T follicular helper cell (primary cell): ENCODE measurements around the gene MRGPRD.
"Not testable (repeated sequence)": the region's sequence is repeated elsewhere in the genome, so short reads cannot be mapped to it uniquely, and the experiment has no call there.

Source experiments
- DNase-seq: peaks from one replicate; pipeline ENCODE4 v3.0.0-alpha.2; 2020; ENCODE audit warnings: low read depth

MRGPRD gene

DNA sequence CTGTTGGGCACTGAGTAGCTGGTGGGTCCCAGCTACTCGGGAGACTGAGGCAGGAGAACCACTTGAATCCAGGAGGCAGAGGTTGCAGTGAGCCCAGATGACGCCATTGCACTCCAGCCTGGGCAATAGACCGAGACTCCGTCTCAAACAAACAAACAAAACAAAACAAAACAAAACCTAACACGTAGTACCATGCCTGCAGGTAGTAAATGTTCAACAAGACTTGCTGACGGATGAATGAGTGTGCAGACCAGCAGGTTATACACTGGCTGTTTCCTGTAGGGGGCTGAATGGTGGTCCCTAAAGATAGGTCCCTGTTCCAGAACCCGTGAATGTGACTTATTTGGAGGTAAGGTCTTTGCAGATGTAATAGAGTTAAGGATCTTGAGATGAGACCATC, 12.8 kb upstream of the MRGPRD start:
- no peak for DNase-seq

DNA sequence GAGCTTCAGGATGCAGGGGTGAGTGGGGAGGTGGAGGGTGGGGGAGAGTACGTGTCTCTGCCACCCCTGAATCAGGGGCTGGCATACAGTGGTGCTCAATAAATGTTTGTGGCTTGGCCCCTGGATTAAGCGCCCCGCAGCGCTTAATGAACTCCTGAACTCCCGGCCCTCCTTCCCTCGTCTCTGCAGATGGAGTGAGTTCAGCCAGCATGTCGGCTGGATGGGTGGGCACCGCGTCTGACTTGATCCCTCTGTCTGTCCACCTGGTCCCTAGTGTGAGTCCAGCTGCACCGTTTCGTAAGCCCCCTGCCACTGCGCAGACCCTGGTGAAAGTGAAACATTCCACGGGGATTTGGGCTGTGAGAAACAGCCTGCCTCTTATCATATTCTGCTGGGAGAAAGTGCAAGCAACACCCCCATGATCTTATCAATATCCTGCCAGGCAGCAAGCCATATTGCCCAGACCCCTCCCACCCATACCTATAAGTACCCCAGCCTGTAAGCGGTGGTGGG, 12.0 kb upstream of the MRGPRD start:
- no peak for DNase-seq

DNA sequence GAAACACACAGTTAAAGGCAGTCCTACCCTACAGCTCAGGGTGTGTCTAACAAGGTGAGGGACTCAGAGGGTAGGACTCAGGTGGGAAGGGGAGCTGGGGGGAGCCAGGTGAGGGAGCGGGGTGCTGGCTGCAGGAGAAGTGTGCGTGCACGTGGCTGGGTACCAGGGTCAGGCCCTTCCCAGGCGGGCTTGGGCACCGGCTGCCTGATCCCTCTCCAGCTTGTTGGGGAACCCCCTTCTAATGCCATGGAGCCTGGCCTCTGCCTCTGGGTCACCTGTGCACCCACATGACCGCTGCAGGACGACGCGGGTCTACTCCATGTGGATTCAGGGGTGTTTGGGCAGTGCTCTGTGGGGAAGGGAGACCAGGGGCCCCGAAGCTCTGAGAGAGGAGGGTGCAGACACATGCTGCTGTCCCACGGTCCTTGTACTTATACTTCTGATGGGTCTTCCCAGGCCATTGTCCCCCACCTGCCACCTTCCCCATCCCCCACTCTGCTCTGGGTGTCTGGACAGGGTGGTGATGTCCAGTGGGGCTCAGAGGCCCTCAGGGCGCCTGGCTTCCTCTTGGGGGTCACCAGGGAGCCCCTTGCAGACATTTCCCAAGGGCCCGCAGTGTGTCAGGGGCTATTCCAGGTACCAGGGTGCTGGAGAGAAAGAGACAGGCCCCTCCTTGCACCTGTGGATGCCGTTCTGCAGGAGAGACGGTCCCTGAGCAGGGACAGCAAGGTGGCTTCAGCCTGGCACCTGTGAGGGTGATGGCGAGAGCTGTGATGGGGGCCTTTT, 10.4 kb upstream of the MRGPRD start:
- no peak for DNase-seq

- no peak for DNase-seq
These were observed 9.3 kb upstream of the MRGPRD start for GRCh38 chr11:68989936-68990606.

DNA sequence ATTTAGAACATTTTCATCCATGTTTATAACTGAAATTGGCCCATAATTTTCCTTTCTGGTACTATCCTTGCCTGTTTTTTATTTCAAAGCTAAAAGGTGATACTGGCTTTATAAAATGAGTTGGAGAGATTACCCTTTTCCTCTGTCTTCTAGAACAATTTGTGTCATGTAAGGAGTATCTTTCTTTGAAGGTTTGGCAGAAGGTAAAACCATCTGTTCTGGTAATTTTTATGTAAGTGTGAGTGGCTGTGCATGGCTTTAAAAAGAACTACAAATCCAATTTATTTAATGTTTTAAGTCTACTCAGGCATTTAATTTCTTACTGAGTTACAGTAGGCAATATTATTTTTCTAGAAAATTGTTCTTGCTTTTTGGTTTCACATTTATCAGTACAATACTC, 7.7 kb upstream of the MRGPRD start:
- DNase-seq = no peak

GRCh38 chr11:68987211-68987610, 6.4 kb upstream of the MRGPRD start:
- DNase-seq = no peak

DNA sequence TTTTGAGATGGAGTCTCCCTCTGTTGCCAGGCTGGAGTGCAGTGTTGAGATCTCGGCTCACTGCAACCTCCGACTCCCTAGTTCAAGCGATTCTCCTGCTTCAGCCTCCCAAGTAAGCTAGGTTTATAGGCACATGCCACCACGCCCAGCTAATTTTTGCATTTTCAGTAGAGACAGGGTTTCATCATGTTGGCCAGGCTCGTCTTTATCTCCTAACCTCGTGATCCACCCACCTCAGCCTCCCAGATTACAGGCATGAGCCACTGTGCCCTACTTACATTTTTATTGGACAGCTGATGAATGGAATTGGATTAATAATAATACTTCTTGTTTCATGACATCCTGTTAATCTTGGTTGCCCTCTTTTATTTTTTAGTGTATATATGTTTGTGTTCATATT, 3.0 kb upstream of the MRGPRD start:
- no peak for DNase-seq

GRCh38 chr11:68982134-68982533, 1.3 kb upstream of the MRGPRD start:
- no peak for DNase-seq

DNA sequence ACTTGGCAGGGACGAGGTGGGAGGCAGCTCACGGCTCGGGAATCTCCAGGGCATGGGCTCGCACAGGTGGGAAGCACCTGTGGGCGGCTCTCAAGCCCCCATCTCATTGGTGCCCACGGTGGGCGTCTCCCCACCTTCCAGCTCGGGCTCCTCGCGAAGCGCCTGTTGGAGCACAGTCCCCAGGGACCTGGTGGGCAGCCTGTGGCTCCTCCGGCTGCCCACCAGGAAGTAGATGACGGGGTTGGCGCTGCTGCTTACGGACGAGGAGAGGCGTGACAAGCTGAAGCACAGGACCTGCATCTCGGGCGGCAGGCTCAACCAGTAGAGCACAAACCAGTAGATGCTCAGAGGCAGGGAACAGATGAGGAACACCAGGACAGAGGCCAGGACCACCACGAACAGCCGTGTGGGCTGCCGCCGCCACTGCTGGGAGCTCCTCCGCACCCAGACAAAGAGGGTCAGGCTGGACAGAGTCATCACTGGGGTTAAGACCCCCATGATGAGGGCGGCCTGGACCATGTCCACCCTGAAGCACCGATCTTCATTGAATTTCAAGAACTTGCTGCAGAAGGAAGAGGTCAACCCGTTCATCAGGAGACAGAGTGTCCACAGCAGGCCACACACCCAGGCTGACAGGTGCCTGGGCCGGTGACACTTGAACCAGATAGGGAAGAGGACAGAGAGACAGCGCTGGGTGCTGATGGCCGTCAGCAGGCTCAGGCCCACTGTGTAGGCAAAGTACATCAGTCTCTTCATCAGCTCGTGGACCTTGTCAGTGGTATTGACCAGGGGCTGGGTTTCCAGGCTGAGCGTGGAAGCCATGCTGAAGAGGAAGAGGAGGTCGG, 633 bp downstream of the MRGPRD start:
- no peak for DNase-seq

DNA sequence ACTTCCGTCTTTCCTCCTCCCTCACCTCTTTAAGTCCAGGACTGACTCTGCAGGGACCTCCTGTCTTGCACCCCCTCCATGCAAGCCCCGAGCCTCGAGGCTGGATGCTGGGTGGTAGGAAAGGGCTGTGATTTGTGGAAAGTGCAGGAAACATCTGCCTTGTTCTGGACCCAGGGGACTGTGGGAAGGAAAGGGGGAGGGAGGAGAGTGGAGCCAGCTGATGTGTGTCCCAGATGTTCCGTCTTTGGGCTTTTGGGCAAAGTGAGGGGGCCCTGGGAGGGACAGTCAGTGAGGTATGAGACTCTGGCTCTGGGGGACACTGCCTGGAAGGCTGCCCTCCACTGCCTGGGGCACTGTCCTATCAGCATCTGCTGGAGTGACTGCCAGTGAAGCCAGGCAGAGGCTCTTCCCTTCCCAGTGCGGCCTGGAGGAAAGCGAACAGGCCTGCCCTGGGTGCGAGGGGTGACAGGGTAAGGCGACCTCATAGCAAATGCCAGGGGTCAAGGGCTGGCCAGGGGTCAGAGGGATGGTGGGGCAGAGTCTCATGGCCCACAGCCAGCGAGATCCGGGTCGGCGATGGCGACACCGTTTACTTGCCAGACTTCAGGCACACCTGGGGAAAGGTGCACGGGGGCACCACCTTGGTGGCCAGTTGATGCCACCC, 1.7 kb downstream of the MRGPRD start:
- no peak for DNase-seq

DNA sequence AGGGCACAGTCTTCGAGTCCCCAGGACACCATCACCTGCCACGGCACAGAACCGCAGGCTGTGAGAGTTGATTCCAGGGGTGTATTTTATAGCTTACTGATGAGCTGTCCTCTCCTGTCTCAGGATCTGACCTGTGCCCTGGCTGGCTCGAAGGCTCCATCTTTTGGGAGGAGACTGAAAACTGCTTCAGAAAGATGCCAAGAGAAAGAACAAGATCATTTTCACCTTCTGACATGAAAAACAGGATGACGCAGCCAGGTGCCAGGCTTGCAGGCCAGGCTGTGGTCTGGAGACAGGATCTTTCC, 2.2 kb downstream of the MRGPRD start:
- no peak for DNase-seq

GRCh38 chr11:68977781-68978625, 2.8 kb downstream of the MRGPRD start:
- DNase-seq = no peak

- no peak for DNase-seq
These were observed 4.2 kb downstream of the MRGPRD start for GRCh38 chr11:68976563-68976962.

DNA sequence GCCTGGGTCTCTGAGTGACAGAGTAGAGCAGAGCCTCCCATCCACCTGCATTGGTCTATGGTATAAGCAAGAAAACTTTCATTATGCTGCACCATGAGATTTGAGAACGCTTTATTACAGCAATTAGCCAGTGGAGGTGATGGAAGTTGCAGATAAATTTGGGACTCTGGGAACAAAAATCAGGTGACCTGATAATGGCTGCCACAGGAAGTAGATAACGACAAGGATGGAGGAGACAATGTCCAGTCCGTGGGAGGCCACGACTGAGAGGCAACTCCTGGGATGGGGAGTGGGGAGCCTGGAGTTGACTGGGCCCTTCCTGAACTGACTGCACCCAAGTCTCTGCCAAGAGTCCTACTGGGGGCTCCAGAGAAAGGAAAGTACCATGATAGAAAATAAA, 4.7 kb downstream of the MRGPRD start:
- DNase-seq = no peak

DNA sequence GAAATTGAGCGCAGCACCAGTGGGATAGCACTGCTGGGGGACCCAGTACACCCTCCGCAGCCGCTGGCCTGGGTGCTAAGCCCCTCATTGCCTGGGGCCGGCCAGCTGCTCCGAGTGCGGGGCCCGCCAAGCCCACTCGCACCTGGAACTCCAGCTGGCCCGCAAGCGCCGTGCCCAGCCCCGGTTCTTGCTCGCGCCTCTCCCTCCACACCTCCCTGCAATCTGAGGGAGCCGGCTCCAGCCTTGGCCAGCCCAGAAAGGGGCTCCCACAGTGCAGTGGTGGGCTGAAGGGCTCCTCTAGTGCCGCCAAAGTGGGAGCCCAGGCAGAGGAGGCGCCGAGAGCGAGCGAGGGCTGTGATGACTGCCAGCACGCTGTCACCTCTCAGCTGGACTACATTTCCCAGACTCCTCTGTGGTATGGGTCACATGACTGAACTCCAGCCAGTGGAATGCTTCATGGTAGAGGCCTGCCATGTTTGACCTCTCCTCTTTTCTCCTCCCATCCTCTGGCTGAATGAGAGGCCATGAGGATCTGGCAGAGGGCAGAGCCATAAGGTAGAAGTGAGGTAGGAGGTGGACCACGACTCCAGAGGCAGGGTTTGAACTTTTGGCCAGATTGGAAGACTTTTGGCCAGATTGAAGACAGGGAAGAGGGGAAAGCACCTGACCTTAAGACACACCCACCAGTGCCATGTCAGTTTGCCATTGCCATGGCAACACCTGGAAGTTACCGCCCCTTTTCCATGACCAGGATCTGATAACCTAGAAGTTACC, 6.2 kb downstream of the MRGPRD start:
- DNase-seq = no peak

- DNase-seq = not testable (repeated sequence)
These were observed 7.1 kb downstream of the MRGPRD start for GRCh38 chr11:68973706-68974105.

DNA sequence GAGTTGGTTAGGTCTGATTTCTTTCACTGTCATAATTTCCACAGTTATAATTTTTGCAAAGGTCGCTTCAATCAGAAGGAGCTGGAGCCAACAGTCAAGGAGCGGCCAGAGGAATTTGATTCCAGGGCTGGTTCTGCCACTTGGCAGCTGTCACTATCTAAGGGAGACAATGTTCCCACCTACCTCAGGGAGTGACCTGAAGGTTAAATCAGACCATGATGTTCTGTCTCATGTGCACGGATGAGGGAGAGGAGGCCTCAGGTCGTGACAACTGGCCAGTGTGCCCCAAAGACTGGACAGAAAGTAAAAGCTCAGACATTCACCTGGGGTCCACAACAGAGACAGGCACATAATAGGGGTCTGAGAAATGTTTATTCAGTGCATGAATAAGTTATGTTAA, 7.6 kb downstream of the MRGPRD start:
- no peak for DNase-seq

- no peak for DNase-seq
These were observed 9.7 kb downstream of the MRGPRD start for GRCh38 chr11:68970921-68971636.

GRCh38 chr11:68969386-68969785, 11.4 kb downstream of the MRGPRD start:
- no peak for DNase-seq
